Activated T-helper 2 cell treated with anti-CD3 and anti-CD28 coated beads, Interferon-gamma antibody, Interleukin-2, Interleukin-4, amounts not matched to agents 10 μg/mL and 5 μg/mL and 100 μg/mL, durations not matched to agents 14 hours and 24 hours and 36 hours (primary cell): ENCODE data around the gene ENG. TPM values are rescaled to one million over a fixed set of nuclear protein-coding genes. Genes with fewer than 3 reads are reported as not detected.

Experiments
- DNase-seq: peaks from one replicate; pipeline ENCODE4 v3.0.0; 2021; ENCODE audit warnings: low spot score
- H3K27ac Mint-ChIP-seq: one replicate; pipeline ENCODE4 v1.8.0; 2021; ENCODE audit warnings: mixed read lengths
- H3K27me3 Mint-ChIP-seq: one replicate; pipeline ENCODE4 v1.8.0; 2021; ENCODE audit warnings: low read depth, mixed read lengths
- H3K36me3 Mint-ChIP-seq: one replicate; pipeline ENCODE4 v1.8.0; 2021; ENCODE audit warnings: low read depth, mixed read lengths
- H3K4me1 Mint-ChIP-seq: one replicate; pipeline ENCODE4 v1.8.0; 2021; ENCODE audit warnings: low read depth, mixed read lengths
- H3K4me3 Mint-ChIP-seq: one replicate; pipeline ENCODE4 v1.8.0; 2021; ENCODE audit warnings: low read depth, mild to moderate bottlenecking, moderate library complexity, mixed read lengths
- H3K9me3 Mint-ChIP-seq: one replicate; pipeline ENCODE4 v1.8.0; 2021; ENCODE audit warnings: mixed read lengths
- intact Hi-C: fragments of 100-400 bp; cut with micrococcal nuclease; formaldehyde crosslinking; loops from one replicate; pipeline ENCODE4 v1.15.1; 2023
- total RNA-seq: library from RNA; stranded (reverse); gene quantifications from 2 replicates; pipeline ENCODE4 v1.2.3, GENCODE V29; 2022

The ENG gene
- total RNA-seq, 1 donor from 2014 or later = 27.5 TPM

GRCh38 chr9:127792417-127793031 is 61.9 kb downstream of the ENG start:
- Mint-ChIP-seq H3K36me3 (peaks cover 69% of the 10 kb centered on the region), H3K27ac (no peak overlapping the region), H3K27me3 (no peaks in the 10 kb centered on the region), H3K4me3 (no peak overlapping the region), H3K4me1 (peaks cover 32% of the 10 kb centered on the region), H3K9me3 (no peaks in the 10 kb centered on the region)
- intact Hi-C loops = no loop called here
- no peak for DNase-seq

GRCh38 chr9:127791085-127791484 is 63.4 kb downstream of the ENG start:
- H3K36me3 Mint-ChIP-seq = peaks cover 77% of the 10 kb centered on the region
- intact Hi-C loops = no loop called here
- no peak overlapping the region for H3K27ac Mint-ChIP-seq
- H3K4me3 Mint-ChIP-seq = no peak overlapping the region
- H3K4me1 Mint-ChIP-seq = peaks cover 28% of the 10 kb centered on the region
- no peaks in the 10 kb centered on the region for H3K27me3 Mint-ChIP-seq
- H3K9me3 Mint-ChIP-seq = no peaks in the 10 kb centered on the region
- DNase-seq = no peak

GRCh38 chr9:127790094-127790855 is 64.2 kb downstream of the ENG start:
- no peaks in the 10 kb centered on the region for H3K27me3 Mint-ChIP-seq
- no peak for DNase-seq
- H3K4me1 Mint-ChIP-seq = peaks cover 26% of the 10 kb centered on the region
- H3K4me3 Mint-ChIP-seq = no peak overlapping the region
- peak overlapping the region; percentile 30 for H3K27ac Mint-ChIP-seq
- intact Hi-C loops = no loop called here
- H3K36me3 Mint-ChIP-seq = peaks cover 75% of the 10 kb centered on the region
- no peaks in the 10 kb centered on the region for H3K9me3 Mint-ChIP-seq

- Mint-ChIP-seq H3K4me3 (no peak overlapping the region), H3K27me3 (no peaks in the 10 kb centered on the region), H3K36me3 (peaks cover 69% of the 10 kb centered on the region), H3K9me3 (no peaks in the 10 kb centered on the region), H3K4me1 (peaks cover 32% of the 10 kb centered on the region), H3K27ac (peak overlapping the region; percentile 55)
- DNase-seq = no peak
- intact Hi-C loops = loop anchor here (5.0 kb wide), 2 partner anchors 128 to 243 kb away; partner anchors contain the start of gene ST6GALNAC4
These were observed 65.3 kb downstream of the ENG start for GRCh38 chr9:127789179-127789578.

- H3K36me3 Mint-ChIP-seq = peaks cover 62% of the 10 kb centered on the region
- intact Hi-C loops = loop anchor here (5.0 kb wide), 2 partner anchors 129 to 244 kb away; partner anchors contain the start of gene ST6GALNAC4
- no peak for DNase-seq
These were observed 66.0 kb downstream of the ENG start for GRCh38 chr9:127788337-127789011.

GRCh38 chr9:127786773-127787104 is 67.7 kb downstream of the ENG start:
- no peak for DNase-seq
- Mint-ChIP-seq H3K4me1 (peaks cover 51% of the 10 kb centered on the region), H3K27me3 (no peaks in the 10 kb centered on the region), H3K4me3 (peak overlapping the region; percentile 97), H3K9me3 (no peaks in the 10 kb centered on the region), H3K27ac (peak overlapping the region; percentile 70), H3K36me3 (peaks cover 50% of the 10 kb centered on the region)
- intact Hi-C loops = loop anchor here (5.0 kb wide), 2 partner anchors 131 to 246 kb away; partner anchors contain the start of gene ST6GALNAC4

More at GRCh38 chr9:127788337-127789011, 66.0 kb downstream of the ENG start:
- Mint-ChIP-seq H3K27me3 (no peaks in the 10 kb centered on the region), H3K27ac (peak overlapping the region; percentile 55), H3K4me3 (peak overlapping the region; percentile 10), H3K4me1 (peaks cover 39% of the 10 kb centered on the region), H3K9me3 (no peaks in the 10 kb centered on the region)

- Mint-ChIP-seq H3K27me3 (no peaks in the 10 kb centered on the region), H3K4me1 (peaks cover 57% of the 10 kb centered on the region), H3K27ac (peak within 1 kb of the TSS; percentile 86), H3K4me3 (peak within 1 kb of the TSS; percentile 97), H3K9me3 (no peaks in the 10 kb centered on the region), H3K36me3 (peaks cover 44% of the 10 kb centered on the region)
- DNase-seq = peak; percentile 93
- intact Hi-C loops = loop anchor here (1.0 to 5.0 kb wide), 6 partner anchors 10 to 246 kb away; partner anchors contain the start of genes ST6GALNAC4 and TOR2A
These were observed 68.3 kb downstream of the ENG start, which contains the start of gene CDK9 for GRCh38 chr9:127785933-127786772. Gene CDK9 (plus strand): TSS chr9:127786034. CDS start chr9:127786149, 115 bp downstream.

- intact Hi-C loops = loop anchor here (1.0 to 5.0 kb wide), 6 partner anchors 9 to 247 kb away; partner anchors contain the start of genes ST6GALNAC4 and TOR2A
- no peaks in the 10 kb centered on the region for H3K9me3 Mint-ChIP-seq
- peak; percentile 88 for DNase-seq
These were observed 69.2 kb downstream of the ENG start for GRCh38 chr9:127785023-127785932.

GRCh38 chr9:127783111-127784008 is 71.1 kb downstream of the ENG start:
- Mint-ChIP-seq H3K9me3 (no peaks in the 10 kb centered on the region), H3K27me3 (no peaks in the 10 kb centered on the region), H3K4me1 (peaks cover 55% of the 10 kb centered on the region), H3K4me3 (peak overlapping the region; percentile 75), H3K36me3 (peaks cover 22% of the 10 kb centered on the region), H3K27ac (peak overlapping the region; percentile 97)
- intact Hi-C loops = loop anchor here (1.0 to 2.0 kb wide), 2 partner anchors 19 to 81 kb away; partner anchors contain the start of gene FPGS
- DNase-seq = peak; percentile 76

More at GRCh38 chr9:127785023-127785932, 69.2 kb downstream of the ENG start:
- Mint-ChIP-seq H3K4me1 (peaks cover 56% of the 10 kb centered on the region), H3K27ac (peak overlapping the region; percentile 86), H3K27me3 (no peaks in the 10 kb centered on the region), H3K4me3 (peak overlapping the region; percentile 97), H3K36me3 (peaks cover 37% of the 10 kb centered on the region)

GRCh38 chr9:127781806-127782205 is 72.7 kb downstream of the ENG start:
- H3K4me3 Mint-ChIP-seq = peak overlapping the region; percentile 57
- peak overlapping the region; percentile 84 for H3K27ac Mint-ChIP-seq
- peaks cover 49% of the 10 kb centered on the region for H3K4me1 Mint-ChIP-seq
- no peaks in the 10 kb centered on the region for H3K27me3 Mint-ChIP-seq
- H3K36me3 Mint-ChIP-seq = peaks cover 15% of the 10 kb centered on the region
- H3K9me3 Mint-ChIP-seq = no peaks in the 10 kb centered on the region
- DNase-seq = no peak
- intact Hi-C loops = no loop called here
